NCI-H524 (cell line): ENCODE measurements around the gene TMX4.
"Not testable (repeated sequence)": the region's sequence is repeated elsewhere in the genome, so short reads cannot be mapped to it uniquely, and the experiment has no call there.

Experiments
- DNase-seq, 2 experiments: peaks; one replicate each; lab custom pipeline; 2025; lab: John Stamatoyannopoulos, UW

The TMX4 gene, protein sequence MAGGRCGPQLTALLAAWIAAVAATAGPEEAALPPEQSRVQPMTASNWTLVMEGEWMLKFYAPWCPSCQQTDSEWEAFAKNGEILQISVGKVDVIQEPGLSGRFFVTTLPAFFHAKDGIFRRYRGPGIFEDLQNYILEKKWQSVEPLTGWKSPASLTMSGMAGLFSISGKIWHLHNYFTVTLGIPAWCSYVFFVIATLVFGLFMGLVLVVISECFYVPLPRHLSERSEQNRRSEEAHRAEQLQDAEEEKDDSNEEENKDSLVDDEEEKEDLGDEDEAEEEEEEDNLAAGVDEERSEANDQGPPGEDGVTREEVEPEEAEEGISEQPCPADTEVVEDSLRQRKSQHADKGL

DNA sequence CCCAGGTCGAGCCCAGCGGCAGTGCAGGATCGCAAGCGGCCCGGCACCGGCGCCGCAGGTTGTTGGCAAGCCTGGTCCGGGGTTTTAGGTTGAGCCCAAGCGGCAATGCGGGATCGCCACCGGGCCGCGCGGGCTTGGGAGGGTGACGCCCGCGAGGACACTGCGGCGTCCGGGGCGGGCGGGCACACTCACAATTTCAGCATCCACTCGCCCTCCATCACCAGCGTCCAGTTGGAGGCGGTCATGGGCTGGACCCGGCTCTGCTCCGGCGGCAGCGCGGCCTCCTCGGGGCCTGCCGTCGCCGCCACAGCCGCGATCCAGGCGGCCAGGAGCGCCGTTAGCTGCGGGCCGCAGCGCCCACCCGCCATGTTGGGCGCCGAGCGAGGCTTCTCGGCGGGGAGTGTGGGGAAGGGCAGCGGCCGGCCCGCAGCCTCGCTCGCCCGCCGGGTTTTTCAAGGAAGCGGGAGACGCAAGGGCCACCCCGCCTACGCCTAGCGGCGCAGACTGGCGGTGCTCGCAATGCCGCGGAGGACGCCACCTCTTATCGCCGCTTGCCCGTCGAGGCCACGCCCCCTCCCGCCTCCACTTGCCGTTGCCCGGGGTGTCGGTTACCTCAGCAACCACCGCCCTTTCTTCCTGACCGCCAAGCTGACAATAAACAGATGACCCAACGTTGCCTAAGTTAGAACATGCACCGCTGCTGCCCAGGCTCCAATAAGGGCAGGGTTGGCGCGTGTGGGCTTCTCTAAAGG lies at the start of gene TMX4:
Gene TMX4, minus strand, starts transcription at position 516 of the 752 bp plus-strand sequence. Its CDS starts 148 bp downstream, at position 368.
- DNase-seq, result peak; percentile 92 to 96

DNA sequence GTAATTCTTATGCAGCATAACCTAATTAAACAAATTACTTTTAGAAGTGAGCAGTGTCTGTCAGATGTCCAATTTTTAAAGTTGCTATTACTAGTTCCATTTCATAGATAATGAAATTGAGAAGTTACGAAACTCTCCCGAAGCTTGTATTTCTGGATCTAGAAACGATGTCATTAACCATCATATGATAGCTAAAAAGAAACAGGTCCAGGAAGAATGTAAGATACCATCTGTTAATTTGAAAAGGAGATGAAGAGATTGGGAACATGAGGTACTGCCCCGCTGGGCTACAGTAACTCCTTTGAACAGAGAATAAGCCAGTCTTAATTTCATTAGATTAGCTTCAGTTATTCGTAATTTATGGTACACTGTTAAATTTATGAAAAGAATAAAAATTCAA lies 47.5 kb upstream of the TMX4 start:
- DNase-seq, result no peak

DNA sequence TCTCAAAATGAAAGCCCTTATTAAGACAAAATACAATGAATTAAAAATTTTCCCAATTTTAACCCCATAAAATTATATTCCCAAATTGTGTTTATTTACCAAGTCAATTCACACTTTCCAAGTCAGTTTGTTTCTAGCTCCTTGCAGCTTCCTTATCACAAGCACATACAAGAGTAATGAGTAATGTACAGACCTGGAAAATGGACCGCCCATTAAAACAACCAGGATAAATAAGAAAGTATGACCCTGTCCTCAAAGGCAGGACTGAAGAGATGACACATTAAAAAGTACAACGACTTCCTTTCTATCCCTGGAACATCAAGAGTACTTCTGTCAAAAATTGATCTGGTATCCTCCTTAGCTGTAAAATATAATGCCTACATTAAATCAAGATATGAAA lies 47.1 kb upstream of the TMX4 start:
- no peak for DNase-seq

DNA sequence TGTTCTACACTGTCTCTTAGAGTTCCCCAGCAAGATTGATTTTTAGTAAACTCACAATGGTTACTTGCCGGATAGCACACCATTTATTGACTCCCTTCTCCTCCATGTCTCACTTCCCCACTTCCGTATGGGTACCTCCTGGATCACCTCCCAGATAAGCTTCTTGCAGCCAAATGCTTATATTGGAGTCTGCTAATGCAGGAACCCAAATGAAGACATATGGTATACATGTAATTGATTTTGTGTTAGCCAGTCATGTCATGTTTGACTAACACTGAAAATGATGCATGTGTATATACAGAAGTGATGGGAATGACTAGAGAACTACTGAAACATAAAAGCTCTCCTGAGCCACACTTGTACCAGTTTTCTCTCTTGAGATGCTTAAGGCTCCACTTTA lies 46.1 kb upstream of the TMX4 start:
- no peak for DNase-seq

DNA sequence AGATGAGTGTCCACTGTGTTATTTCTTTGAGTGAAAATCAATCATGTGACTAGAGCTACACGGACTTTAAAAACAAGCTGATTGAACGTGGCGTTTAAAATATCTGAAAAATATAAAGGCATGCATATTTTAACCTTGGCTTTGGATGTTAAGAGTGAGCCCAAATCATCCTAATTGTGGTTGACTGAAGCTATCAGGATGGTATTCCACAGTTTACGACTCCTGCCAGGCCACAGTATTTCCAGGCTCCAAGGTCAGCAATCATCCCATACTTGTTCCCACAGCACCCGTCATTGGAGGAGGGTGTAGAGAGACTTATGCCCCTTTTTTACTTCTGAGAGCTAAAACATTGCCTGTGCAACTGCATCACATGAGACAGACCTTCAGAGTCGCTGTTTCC lies 43.2 kb upstream of the TMX4 start:
- no peak for DNase-seq

DNA sequence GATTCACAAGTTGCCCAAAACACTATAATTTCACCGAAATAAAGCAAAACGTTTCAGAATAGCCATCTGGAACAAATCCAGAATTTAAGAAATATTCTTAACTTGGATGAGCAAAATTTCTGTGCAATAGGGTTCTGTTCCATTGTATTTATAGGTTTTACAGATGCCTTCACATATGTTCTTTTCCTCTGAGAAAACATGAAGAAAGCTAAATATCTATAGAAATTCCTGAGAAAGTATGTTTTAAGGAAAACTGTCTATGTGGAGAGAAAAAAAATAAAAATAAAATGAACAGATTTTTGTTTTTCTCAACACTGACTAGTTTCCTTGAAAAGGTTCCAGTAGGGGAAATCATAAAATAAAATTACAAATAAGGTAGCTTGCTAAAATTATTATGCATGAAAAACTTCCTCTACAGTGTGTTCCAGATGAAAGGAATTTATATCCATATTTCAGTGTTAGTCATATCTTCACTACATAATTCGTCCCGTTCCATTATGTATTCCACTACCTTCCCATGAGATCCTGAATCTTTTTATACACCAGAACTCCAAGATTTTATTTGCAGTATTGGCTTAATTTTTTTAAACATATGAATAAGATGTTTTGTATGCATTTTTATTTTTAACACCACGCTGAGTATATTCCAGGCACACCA lies 42.4 kb upstream of the TMX4 start:
- no peak for DNase-seq

DNA sequence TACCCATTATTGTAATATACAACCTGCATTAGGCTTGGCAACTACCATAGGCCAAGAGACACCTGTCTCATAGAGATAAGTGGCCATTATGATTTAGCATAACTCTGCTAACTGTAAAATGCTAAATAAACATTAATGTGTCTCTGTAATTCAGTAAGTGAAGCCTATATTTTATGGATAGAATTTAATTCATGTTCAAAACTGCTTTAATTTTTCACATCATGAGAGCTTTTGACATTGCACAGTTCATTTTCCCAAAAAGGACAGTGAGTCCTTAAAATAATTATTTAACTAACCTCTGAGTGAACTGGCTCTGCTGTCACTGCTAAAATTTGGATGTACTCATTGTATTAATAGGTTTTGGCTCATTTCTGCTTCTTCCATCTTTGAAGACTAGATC lies 41.4 kb upstream of the TMX4 start:
- DNase-seq, result no peak

DNA sequence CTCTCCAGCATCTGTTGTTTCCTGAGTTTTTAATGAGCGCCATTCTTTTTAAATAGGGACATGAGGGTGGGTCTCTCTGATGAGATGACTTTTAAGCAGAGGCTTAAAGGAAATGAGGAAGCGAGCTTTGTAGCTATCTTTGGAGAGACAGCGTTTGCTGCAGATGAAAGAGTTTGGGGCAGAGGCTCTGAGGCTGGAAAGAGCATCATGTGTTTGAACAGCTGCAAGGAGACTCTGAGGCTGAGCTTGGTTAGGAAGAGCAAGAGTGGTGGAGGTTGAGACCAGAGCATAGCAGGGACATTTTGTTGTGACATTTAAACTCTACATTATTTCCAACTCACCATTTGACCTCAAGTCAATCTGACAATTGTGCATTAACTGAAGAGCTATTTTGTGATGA lies 38.3 kb upstream of the TMX4 start:
- DNase-seq, result no peak

DNA sequence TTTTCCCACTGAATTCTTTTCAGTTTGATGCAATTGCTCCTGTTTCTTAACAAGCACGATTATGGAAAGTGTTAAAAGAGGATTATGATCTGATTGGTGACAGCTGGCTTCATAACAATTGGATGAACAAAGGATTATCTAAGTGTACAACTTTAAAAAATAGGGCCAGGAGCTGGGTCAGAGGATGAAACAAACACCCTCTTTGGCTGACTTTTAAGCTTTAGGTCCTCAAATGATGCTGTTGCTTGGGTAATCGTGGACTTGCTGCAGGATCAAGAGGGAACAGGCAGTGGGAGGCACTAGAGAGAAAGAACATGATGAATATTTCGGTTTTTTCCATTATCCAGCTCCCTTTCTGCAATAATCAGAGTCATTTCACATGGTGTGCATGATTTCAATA lies 35.5 kb upstream of the TMX4 start:
- DNase-seq, result peak; percentile 93 to 95

DNA sequence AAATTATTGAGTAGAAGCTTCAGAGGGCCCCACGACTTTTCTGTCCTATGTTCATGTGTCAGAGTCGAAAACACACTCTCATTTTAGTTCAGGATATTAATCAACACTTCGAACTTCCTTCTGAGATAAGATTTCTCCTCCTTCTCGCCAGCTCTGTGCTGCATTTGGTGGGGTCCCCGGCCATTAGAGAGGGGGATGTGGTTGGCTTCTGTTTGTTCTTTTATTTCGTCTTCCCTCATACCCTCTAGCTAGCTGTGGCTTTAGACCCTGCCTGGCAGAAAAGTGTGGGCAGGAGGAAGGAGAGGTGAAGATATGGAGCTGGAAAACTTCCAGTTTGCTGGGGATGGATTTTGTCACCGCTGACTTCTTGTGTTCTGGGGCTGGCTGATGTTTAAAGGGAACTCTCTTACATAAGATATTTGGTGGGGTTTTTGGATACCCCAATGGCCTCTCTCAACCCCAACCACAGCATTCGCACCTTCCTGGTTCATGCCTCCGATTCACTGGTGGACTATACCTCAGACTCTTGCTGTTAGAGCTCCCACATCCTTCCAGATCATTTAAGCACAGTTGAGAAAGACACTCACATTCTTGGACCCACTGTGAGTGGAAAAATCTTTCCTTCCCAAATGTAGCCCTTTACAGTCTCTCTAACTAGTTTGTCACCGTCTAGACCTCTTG lies 30.7 kb upstream of the TMX4 start:
- DNase-seq, result no peak

DNA sequence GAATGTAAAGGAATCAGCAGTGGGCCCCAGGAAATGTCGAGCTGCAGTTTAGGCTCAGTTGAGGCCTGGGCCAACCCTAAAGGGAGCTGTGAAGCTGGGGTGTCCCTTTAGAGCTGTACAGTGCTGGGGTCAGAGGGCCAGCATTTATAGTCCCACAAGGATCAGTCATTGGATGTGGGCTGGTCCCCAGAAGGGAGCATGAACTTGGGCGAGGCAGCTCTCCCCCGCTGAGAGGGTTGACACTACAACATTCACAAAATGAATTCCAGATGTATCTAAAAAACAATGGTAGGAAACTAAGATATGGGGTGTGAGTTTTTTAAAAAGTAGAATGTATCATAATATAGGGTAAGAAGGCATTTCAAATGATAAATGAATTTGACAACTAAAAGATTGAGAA lies 29.7 kb upstream of the TMX4 start:
- DNase-seq, result no peak

DNA sequence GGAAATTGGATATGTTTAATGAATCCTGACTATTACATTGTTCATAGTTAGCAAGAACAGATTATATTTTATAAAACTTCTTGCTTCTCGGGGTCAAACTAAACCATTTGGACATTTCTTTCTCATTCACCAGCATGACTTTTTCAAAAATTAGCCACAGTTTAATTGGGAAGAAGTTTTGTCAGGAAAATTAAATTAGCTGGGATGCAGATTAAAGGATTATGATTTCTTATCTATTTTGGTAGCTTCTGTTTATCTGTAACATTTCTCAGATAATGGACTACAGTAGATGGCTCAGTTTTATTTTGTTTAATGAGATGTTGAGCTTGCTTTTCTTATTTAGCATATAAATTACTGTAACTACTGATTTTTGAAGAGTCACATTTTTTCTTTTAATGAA lies 26.4 kb upstream of the TMX4 start:
- no peak for DNase-seq

DNA sequence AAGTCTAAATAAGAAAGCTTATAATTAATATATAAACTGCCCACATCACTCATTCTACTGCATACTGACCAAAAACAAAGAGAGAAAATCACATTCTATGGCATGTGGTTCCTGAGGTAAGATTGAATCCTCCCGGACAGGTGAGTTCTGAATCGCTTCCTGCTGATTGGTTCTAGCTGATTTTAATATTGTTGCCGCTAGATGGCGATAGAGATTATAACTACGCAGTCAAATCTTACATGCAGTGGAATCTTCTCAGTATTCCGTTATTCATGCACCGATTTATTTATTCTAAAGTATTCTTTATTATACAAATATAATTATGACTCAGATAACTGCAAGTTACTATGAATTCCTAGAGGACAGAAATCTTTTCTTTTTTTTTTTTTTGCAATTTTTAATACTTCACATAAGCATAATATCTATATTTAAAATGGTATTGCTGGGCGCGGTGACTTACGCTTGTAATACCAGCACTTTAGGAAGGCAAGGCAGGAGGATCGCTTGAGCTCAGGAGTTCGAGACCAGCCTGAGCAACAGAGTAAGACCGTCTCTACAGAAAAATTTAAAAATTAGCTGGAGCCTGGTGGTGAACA lies 24.2 kb upstream of the TMX4 start:
- peak in 1 of 2 experiments; percentile 76 for DNase-seq

DNA sequence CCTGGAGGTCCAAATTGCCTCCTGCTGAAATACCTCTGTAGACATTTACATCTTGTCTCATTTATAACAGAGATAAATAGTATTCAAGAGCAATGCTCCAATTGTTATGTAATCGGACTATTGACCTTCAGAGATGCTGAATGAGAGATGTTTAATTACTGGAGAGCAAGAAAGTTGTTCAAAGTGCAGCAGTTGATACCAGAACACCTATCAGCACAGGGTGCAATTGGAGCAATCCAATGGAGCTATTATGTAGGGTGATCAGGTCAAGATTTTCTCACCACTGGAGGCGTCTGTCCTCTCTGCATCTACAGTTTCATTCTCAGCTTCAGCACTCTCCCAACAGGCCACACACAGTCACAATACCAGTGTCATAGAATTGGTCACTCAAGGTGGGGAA lies 19.5 kb upstream of the TMX4 start:
- no peak for DNase-seq

DNA sequence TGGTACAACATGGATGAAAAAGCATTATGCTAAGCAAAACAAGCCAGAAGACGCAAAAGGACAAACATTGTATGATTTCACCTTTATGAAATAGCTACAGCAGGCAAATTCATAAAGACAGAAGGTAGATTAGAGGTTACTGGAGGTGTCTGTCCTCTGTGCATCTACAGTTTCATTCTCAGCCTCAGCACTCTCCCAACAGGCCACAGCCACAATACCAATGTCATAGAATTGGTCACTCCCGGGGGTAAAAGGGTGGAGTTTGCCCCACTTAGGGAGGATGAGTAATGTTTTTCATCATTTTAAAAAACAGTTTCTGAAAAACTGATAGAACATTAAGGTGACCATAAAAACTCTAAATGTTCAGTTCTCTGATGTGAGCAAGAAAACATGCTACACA lies 17.2 kb upstream of the TMX4 start:
- DNase-seq, result no peak

DNA sequence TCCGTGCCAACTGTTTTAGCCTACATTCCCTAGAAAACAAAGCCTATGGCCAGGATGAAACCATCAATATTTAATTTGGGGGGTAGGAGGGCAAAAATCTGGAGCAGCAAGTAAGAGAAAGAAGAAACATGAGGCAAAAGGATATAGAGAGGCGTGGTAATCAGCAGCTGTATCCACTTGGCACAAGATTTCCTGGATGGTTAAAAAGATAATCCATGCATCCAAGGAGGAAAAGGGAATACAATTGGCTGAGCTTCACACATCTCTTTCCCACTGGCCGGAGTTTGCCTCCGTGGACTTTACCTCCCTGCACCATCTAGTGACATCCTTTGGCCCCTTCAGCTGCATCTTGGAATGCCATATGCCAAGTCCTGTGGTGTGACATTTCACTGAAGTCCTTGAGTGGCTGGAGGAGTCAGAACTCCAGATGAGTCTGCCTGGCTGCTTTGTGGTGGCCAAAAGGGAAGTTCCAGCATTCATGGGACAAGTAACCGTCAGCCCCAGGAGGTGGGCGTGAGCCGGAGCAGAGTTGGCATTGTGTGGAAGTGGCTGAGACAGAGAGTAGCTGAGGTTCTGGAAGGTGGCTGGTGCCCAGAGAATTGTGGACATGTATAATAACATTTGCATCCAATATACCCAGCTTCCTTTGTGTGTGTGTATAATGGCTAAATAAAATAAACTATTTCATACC lies 13.7 kb upstream of the TMX4 start:
- DNase-seq, result peak in 1 of 2 experiments; percentile 38

DNA sequence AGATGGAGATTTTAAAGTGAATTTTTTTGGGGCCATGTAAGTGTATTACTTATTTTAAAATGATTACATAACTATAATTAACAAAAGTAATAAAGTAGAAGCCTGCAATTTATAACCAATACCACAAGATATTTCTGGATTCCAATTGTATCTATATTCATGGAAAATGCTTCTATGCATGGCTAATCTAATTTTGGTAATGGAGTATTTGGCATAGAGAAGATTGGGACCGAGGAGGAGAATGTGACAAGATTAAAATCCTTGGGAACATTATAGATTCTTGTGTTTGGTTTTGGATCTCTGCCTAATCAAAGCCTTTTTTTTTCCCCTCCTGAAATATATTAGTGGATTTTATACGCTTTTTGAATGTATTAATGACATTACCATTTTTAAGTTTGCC lies 12.9 kb upstream of the TMX4 start:
- DNase-seq, result no peak

DNA sequence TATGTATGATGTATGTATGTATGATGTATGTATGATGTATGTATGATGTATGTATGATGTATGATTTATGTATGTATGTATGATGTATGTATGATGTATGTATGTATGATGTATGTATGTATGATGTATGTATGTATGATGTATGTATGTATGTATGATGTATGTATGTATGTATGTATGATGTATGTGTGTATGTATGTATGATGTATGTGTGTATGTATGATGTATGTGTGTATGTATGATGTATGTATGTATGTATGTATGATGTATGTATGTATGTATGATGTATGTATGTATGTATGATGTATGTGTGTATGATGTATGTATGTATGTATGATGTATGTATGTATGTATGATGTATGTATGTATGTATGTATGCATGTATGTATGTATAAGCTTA lies 12.0 kb upstream of the TMX4 start:
- DNase-seq, result not testable (repeated sequence)

DNA sequence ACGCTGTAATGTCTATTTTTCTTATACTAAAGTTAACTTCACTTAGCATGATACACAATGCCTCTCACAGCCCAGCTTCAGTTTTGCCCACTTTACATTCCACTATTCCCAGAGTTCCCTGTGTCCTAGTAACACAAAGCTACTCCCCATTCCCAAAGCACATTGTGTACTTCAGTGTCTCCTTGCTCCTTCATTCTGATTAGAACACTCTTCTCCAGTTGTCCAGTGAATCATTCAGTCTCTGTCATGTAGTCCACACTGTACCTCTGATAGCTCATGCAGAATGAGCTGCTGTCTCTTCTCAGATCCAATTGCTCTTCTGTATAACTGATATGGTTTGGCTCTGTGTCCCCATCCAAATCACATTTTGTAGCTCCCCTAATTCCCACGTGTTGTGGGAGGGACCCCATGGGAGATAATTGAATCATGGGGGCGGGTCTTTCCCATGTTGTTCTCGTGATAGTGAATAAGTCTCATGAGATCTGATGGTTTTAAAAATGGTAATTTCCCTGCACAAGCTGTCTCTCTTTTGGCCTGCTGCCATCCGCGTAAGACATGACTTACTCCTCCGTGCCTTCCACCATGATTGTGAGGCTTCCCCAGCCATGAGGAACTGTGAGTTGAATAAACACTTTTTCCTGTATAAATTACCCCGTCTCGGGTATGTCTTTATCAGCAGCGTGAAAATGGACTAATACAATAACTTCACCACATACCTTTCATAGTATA lies 2.1 kb upstream of the TMX4 start:
- DNase-seq, result no peak

DNA sequence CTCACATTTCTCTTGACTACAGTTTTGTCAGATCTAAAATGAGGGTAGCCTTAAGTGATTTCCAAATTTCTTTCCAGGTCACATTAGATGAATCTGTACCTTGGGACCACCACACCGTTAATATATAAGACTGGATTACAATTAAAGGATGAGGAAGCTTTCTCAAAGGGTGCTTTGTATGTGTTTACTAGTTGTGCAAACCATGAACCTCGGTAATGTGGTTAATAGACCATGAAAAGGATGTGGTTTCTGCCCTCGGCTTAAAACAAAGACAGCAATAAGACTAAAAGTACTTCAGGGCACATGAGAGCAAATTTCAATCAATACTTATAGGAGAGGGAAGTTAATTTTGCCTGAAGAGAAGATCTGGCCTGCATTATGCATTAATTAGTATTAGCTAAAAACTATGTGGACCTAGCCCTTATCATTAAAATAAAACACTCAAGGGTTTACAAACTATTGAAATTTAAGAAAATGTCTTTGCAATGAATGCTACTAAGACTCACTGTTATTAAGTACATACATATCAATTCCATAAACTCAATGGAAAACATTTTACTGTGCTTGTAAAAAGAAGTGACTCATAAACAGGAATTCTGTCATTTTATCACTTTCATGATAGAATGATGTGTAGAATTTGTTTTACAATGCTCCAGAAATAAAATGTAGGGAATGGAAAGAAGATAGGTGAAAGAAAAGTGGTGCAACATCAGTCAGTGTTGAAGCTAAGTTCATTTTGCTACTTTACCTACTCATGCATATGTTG lies 936 bp upstream of the TMX4 start:
- DNase-seq, result no peak
